Central memory CD4-positive, alpha-beta T cell (primary cell): ENCODE results near the gene B4GALT4.

Experiments
- DNase-seq: peaks from one replicate; pipeline ENCODE4 v3.0.0; 2022

Gene B4GALT4

GRCh38 chr3:119236756-119237155 is 3.9 kb downstream of the B4GALT4 start:
- DNase-seq: no peak

- no peak for DNase-seq
These were observed 5.5 kb downstream of the B4GALT4 start for GRCh38 chr3:119235151-119235550.

GRCh38 chr3:119234610-119235009 is 6.1 kb downstream of the B4GALT4 start:
- DNase-seq: no peak

GRCh38 chr3:119230745-119231144 is 9.9 kb downstream of the B4GALT4 start:
- no peak for DNase-seq

GRCh38 chr3:119230071-119230470 is 10.6 kb downstream of the B4GALT4 start:
- DNase-seq: no peak

- DNase-seq: no peak
These were observed 11.5 kb downstream of the B4GALT4 start for GRCh38 chr3:119229190-119229589.

- no peak for DNase-seq
These were observed 12.1 kb downstream of the B4GALT4 start for GRCh38 chr3:119228373-119229145.

- DNase-seq: no peak
These were observed 13.4 kb downstream of the B4GALT4 start for GRCh38 chr3:119227070-119227850.

GRCh38 chr3:119225121-119225520 is 15.6 kb downstream of the B4GALT4 start:
- no peak for DNase-seq

- no peak for DNase-seq
These were observed 17.2 kb downstream of the B4GALT4 start for GRCh38 chr3:119223511-119223910.

- no peak for DNase-seq
These were observed 18.3 kb downstream of the B4GALT4 start for GRCh38 chr3:119222391-119222790.

GRCh38 chr3:119221779-119222320 is 18.8 kb downstream of the B4GALT4 start:
- DNase-seq: no peak

GRCh38 chr3:119220970-119221667 is 19.6 kb downstream of the B4GALT4 start:
- DNase-seq: no peak

- DNase-seq: no peak
These were observed 20.5 kb downstream of the B4GALT4 start for GRCh38 chr3:119220198-119220597.

GRCh38 chr3:119219069-119219468 is 21.6 kb downstream of the B4GALT4 start:
- DNase-seq: peak; percentile 31

GRCh38 chr3:119211803-119212202 is 28.9 kb downstream of the B4GALT4 start:
- DNase-seq: no peak

- DNase-seq: no peak
These were observed 29.5 kb downstream of the B4GALT4 start for GRCh38 chr3:119211193-119211592.

GRCh38 chr3:119207512-119207875 is 33.2 kb downstream of the B4GALT4 start:
- no peak for DNase-seq

- DNase-seq: no peak
These were observed 33.8 kb downstream of the B4GALT4 start for GRCh38 chr3:119206611-119207511.

GRCh38 chr3:119205685-119206084 is 35.0 kb downstream of the B4GALT4 start:
- no peak for DNase-seq

GRCh38 chr3:119205209-119205608 is 35.5 kb downstream of the B4GALT4 start:
- no peak for DNase-seq

GRCh38 chr3:119195911-119196310 is 44.8 kb downstream of the B4GALT4 start:
- no peak for DNase-seq
